Measurements from ENCODE around the gene AKTIP. TPM values are rescaled to one million over a fixed set of nuclear protein-coding genes. Genes with fewer than 3 reads are reported as not detected.

The AKTIP gene
- total RNA-seq, 1 experiment from 2014 or later = 26.2 TPM

DNA sequence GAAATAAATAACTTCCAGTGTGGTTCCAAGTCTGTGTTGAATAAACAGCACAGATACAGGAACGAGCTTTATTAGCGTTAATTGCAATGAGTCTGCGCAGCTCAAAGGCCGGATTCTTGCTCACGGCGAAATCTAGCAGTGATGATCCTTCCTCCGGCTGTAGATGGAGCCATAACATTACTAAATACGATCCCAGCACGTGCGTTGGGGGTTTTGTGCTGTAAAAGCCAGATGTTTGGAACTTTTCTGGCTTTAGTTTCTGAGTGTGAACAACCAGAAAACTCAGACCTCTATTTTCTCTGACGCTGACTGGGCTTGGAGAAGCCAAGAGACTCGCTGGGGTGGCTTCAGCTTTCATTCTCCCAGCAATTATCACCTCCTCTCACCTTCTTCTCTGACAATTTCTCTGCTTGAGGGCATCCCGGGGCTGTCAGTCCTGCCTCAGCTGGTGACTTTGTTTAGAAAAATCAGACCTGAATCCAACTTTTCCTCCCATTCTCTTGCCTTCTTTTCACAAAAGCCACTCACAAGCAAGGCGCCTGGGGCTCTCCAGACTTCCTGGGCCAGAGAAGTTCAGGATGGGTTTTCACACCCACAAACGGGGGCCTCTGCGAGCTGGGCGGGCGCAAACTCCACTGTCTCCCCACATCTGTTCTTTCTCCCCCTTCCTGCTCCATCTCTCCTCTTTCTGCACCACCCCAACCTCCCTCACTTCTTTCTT, 47.1 kb upstream of the AKTIP start:
- H4K20me1 ChIP-seq (ENCODE audit: control insufficient read depth, insufficient read depth, insufficient read length) = no peaks in the 10 kb centered on the region
- no peak overlapping the region for H3T11ph ChIP-seq (ENCODE audit: low read length)
- Mint-ChIP-seq H3K4me3 (no peak overlapping the region; a peak in 1 of 5 replicates), H3K27me3 (ENCODE audit: low read depth) (peaks cover 30% of the 10 kb centered on the region), H3K27ac (peak overlapping the region in 1 of 3 experiments; percentile 26; a peak in 1 of 7 replicates), H3K36me3 (ENCODE audit: insufficient read depth in 1 of 3, low read depth in 3 of 3) (no peaks in the 10 kb centered on the region; a peak in 2 of 7 replicates), H3K4me1 (peaks cover 25 to 26% of the 10 kb centered on the region in 2 experiments), H3K9me3 (no peaks in the 10 kb centered on the region; a peak in 1 of 5 replicates)
- no peaks in the 10 kb centered on the region for H3K79me2 ChIP-seq (ENCODE audit: insufficient read depth, low read length)
- H2BK120ac ChIP-seq (ENCODE audit: low read depth, low read length, poor library complexity, severe bottlenecking) = no peak overlapping the region
- DNase-seq = peak; percentile 64
- H2AFZ ChIP-seq (ENCODE audit: low read length) = no peak overlapping the region
- no peak overlapping the region for H4K5ac ChIP-seq (ENCODE audit: insufficient read length, low read depth, low read length)
- no peak overlapping the region for H2BK5ac ChIP-seq (ENCODE audit: insufficient read length, low read length)
- no peaks in the 10 kb centered on the region for H3K4me1 ChIP-seq (ENCODE audit: insufficient read depth, low read length)
- H3K4me2 ChIP-seq (ENCODE audit: insufficient read depth, insufficient read length, low read length) = no peak overlapping the region
- no peak overlapping the region for H3K9ac ChIP-seq (ENCODE audit: extremely low read depth, insufficient read length, low read length)
- no peak overlapping the region for H2BK20ac ChIP-seq (ENCODE audit: low read depth, low read length, poor library complexity, severe bottlenecking)
- TF ChIP-seq, protein P1, sequence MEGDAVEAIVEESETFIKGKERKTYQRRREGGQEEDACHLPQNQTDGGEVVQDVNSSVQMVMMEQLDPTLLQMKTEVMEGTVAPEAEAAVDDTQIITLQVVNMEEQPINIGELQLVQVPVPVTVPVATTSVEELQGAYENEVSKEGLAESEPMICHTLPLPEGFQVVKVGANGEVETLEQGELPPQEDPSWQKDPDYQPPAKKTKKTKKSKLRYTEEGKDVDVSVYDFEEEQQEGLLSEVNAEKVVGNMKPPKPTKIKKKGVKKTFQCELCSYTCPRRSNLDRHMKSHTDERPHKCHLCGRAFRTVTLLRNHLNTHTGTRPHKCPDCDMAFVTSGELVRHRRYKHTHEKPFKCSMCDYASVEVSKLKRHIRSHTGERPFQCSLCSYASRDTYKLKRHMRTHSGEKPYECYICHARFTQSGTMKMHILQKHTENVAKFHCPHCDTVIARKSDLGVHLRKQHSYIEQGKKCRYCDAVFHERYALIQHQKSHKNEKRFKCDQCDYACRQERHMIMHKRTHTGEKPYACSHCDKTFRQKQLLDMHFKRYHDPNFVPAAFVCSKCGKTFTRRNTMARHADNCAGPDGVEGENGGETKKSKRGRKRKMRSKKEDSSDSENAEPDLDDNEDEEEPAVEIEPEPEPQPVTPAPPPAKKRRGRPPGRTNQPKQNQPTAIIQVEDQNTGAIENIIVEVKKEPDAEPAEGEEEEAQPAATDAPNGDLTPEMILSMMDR (conservative IDR thresholded peaks at IDR 0.05) = peak; percentile 83
- no CpG with 5 or more reads among the region's 18 CpGs for WGBS (ENCODE audit: extremely low coverage, insufficient read length, low lambda C conversion rate)
- H3K79me1 ChIP-seq (ENCODE audit: insufficient read depth, low read depth, low read length, poor library complexity, severe bottlenecking) = no peaks in the 10 kb centered on the region
- no peak overlapping the region for H4K8ac ChIP-seq (replicated peaks; ENCODE audit: insufficient read length, low read depth, low read length)
- no peak overlapping the region for H2BK15ac ChIP-seq (ENCODE audit: low read depth, low read length)
- H3K56ac ChIP-seq (ENCODE audit: insufficient read length, low read depth, low read length) = no peak overlapping the region
- no peak overlapping the region for H3K27ac ChIP-seq (ENCODE audit: insufficient read length, low read depth, low read length)
- no peaks in the 10 kb centered on the region for H3K23me2 ChIP-seq (ENCODE audit: insufficient read length, low read depth, low read length, poor library complexity, severe bottlenecking)
- H3K27me3 ChIP-seq (ENCODE audit: insufficient read depth, low read length) = peaks cover 6% of the 10 kb centered on the region; the same call in 1 of the 2 replicates
- H3K9me3 ChIP-seq (ENCODE audit: control insufficient read depth, low read depth, low read length) = no peaks in the 10 kb centered on the region
- H3K4ac ChIP-seq (ENCODE audit: low read depth, low read length) = no peak overlapping the region
- H4K91ac ChIP-seq (ENCODE audit: insufficient read length, low read depth, low read length) = no peak overlapping the region
- H3K18ac ChIP-seq (ENCODE audit: insufficient read length, low read depth, low read length) = no peak overlapping the region
- H3K14ac ChIP-seq (ENCODE audit: insufficient read depth, low read length) = no peak overlapping the region
- no peak overlapping the region for H3K23ac ChIP-seq (ENCODE audit: insufficient read length, low read depth, low read length)
- no peak overlapping the region for H2BK12ac ChIP-seq (ENCODE audit: insufficient read length, low read depth, low read length)
- H2AK5ac ChIP-seq (ENCODE audit: insufficient read length, low read length) = no peak overlapping the region

Data from H9 (cell line).